Measurements from ENCODE around the gene SLC44A4.
A peak's percentile ranks its signal among the peaks of the same experiment; 100 is the strongest.

The SLC44A4 gene

DNA sequence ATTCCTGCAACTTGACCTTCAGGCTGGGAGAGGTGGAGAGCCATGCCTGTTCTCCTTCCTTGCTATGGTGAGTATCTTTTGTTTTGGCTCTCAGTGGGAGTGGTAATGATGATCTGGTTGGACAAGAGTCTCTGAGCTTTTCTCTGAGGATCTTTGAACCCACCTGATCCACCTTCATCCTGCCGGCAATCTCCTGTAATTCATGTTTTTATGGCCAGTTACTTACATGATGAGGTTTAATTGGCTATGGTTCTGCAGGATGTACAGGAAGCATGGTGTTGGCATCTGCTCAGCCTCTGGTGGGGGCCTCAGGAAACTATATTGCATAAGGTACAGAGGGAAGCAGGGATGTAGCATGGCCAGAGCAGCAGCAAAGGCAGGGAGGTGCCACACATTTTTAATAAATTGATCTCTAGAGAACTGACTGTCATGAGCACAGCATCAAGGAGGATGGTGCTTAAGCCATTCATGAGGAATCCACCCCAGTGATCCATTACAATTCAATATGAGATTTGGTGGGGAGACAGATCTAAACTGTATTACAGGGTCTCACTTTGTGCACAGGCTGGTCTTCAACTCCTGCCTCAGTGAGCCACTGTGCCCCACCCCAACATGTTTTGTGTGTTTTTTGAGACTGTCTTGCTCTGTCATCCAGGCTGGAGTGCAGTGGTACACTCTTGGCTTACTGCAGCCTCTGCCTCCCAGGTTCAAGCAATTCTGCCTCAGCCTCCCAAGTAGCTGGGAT lies 41.3 kb downstream of the SLC44A4 start:
- H3K9ac ChIP-seq (ENCODE audit: low read depth, low read length) = peak overlapping the region; percentile 81
- H3K4me2 ChIP-seq (ENCODE audit: insufficient read depth, low read length) = peak overlapping the region; percentile 88
- peaks cover 48% of the 10 kb centered on the region for H3K4me1 ChIP-seq (ENCODE audit: insufficient read depth, low read length)
- no peak overlapping the region for H2AFZ ChIP-seq (ENCODE audit: low read depth, low read length)
- no peaks in the 10 kb centered on the region for H3K27me3 ChIP-seq (ENCODE audit: insufficient read depth, low read length, poor library complexity)
- H3K27ac ChIP-seq (ENCODE audit: low read length) = peak overlapping the region; percentile 32
- TF ChIP-seq EZH2 (IDR thresholded peaks at IDR 0.05; ENCODE audit: borderline replicate concordance, low read depth, low read length, severe bottlenecking) = no peak
- TF ChIP-seq, protein P1, sequence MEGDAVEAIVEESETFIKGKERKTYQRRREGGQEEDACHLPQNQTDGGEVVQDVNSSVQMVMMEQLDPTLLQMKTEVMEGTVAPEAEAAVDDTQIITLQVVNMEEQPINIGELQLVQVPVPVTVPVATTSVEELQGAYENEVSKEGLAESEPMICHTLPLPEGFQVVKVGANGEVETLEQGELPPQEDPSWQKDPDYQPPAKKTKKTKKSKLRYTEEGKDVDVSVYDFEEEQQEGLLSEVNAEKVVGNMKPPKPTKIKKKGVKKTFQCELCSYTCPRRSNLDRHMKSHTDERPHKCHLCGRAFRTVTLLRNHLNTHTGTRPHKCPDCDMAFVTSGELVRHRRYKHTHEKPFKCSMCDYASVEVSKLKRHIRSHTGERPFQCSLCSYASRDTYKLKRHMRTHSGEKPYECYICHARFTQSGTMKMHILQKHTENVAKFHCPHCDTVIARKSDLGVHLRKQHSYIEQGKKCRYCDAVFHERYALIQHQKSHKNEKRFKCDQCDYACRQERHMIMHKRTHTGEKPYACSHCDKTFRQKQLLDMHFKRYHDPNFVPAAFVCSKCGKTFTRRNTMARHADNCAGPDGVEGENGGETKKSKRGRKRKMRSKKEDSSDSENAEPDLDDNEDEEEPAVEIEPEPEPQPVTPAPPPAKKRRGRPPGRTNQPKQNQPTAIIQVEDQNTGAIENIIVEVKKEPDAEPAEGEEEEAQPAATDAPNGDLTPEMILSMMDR (IDR thresholded peaks at IDR 0.05; ENCODE audit: borderline replicate concordance, extremely low read depth, low read length, poor library complexity, severe bottlenecking) = no peak
- peaks cover 65% of the 10 kb centered on the region for H3K79me2 ChIP-seq (ENCODE audit: insufficient read depth, low read length)
- peaks cover 53% of the 10 kb centered on the region for H3K36me3 ChIP-seq (ENCODE audit: insufficient read depth, low read length)
- peak overlapping the region; percentile 86 to 92; a peak in 3 of 4 replicates for H3K4me3 ChIP-seq (ENCODE audit: low read depth in 1 of 2, low read length in 2 of 2)
- DNase-seq = no peak
- no peak for ATAC-seq (ENCODE audit: insufficient read depth, low read depth)
- H4K20me1 ChIP-seq (ENCODE audit: insufficient read depth, low read length) = peaks cover 40% of the 10 kb centered on the region
- H3K9me3 ChIP-seq (ENCODE audit: insufficient read depth, low read length, severe bottlenecking) = no peaks in the 10 kb centered on the region

DNA sequence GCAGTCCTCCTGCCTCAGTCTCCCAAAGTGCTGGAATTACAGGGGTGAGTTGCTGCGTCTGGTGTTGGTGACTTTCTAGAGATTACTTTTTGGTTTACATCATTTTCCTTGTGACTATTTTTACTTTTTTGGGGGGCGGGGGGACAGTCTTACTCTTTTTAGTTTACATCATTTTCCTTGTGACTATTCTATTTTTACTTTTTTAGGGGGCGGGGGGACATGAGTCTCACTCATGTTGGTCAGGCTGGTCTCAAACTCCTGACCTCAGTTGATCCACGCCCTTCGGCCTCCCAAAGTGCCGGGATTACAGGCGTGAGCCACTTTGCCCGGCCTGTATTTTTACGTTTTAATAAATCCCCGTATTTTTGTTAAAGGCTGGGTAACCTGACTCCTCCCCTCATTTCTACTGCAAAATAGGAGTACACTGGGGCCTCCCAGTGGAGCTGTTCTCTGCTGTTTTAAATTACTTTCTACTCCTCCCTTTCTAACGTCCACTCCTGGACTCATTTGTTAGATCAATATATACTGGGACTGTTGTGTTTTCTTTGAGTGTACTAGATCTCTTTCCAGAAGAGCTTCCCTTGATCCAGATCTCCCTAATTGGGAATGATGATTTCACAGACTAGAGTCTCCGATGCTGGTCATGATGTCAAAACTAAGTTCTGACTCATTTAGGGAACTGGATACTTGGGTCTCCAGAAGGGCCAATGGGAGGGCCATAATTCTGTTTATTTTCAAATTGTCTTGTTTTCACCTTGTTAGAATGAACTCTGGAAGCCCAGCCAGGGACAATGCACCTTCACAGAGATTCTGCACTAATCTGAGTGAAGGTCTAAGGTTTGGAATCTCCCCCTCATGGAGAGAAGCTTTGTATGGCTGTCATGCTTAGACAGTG lies 42.1 kb downstream of the SLC44A4 start:
- TF ChIP-seq, protein P1 (IDR thresholded peaks at IDR 0.05; ENCODE audit: borderline replicate concordance, extremely low read depth, low read length, poor library complexity, severe bottlenecking) = no peak
- TF ChIP-seq EZH2 (IDR thresholded peaks at IDR 0.05; ENCODE audit: borderline replicate concordance, low read depth, low read length, severe bottlenecking) = no peak
- H2AFZ ChIP-seq (ENCODE audit: low read depth, low read length) = no peak overlapping the region
- peak overlapping the region; percentile 81 for H3K9ac ChIP-seq (ENCODE audit: low read depth, low read length)
- H3K4me1 ChIP-seq (ENCODE audit: insufficient read depth, low read length) = peaks cover 52% of the 10 kb centered on the region
- H4K20me1 ChIP-seq (ENCODE audit: insufficient read depth, low read length) = peaks cover 40% of the 10 kb centered on the region
- ATAC-seq (ENCODE audit: insufficient read depth, low read depth) = no peak
- H3K79me2 ChIP-seq (ENCODE audit: insufficient read depth, low read length) = peaks cover 67% of the 10 kb centered on the region
- H3K9me3 ChIP-seq (ENCODE audit: insufficient read depth, low read length, severe bottlenecking) = no peaks in the 10 kb centered on the region
- H3K4me2 ChIP-seq (ENCODE audit: insufficient read depth, low read length) = peak overlapping the region; percentile 88
- H3K4me3 ChIP-seq (ENCODE audit: low read depth in 1 of 2, low read length in 2 of 2) = peak overlapping the region; percentile 86 to 92; a peak in 3 of 4 replicates
- H3K36me3 ChIP-seq (ENCODE audit: insufficient read depth, low read length) = peaks cover 53% of the 10 kb centered on the region
- H3K27ac ChIP-seq (ENCODE audit: low read length) = peak overlapping the region; percentile 95
- DNase-seq = no peak
- no peaks in the 10 kb centered on the region for H3K27me3 ChIP-seq (ENCODE audit: insufficient read depth, low read length, poor library complexity)

DNA sequence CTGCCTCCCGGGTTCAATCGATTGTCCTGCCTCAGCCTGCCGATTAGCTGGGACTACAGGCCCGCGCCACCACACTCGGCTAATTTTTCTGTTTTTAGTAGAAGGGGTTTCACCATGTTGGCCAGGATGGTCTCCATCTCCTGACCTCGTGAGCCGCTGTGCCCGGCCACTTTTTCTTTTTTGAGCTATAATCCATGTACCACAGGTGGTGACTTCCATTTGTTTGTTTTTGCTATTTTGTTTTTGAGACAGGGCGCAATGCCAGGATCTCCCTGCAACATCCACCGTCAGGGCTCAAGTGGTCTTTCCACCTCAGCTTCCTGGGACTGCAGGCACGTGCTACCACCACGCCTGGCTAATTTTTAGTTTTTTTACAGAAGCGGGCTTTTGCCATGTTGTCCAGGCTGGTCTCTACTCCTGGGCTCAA lies 42.7 kb downstream of the SLC44A4 start:
- Histone ChIP-seq H3K27ac (ENCODE audit: low read length) (peak overlapping the region; percentile 95), H4K20me1 (ENCODE audit: insufficient read depth, low read length) (peaks cover 40% of the 10 kb centered on the region), H2AFZ (ENCODE audit: low read depth, low read length) (no peak overlapping the region), H3K4me2 (ENCODE audit: insufficient read depth, low read length) (peak overlapping the region; percentile 88), H3K4me3 (ENCODE audit: low read depth in 1 of 2, low read length in 2 of 2) (peak overlapping the region; percentile 86 to 92; a peak in 3 of 4 replicates), H3K4me1 (ENCODE audit: insufficient read depth, low read length) (peaks cover 58% of the 10 kb centered on the region), H3K9me3 (ENCODE audit: insufficient read depth, low read length, severe bottlenecking) (no peaks in the 10 kb centered on the region), H3K79me2 (ENCODE audit: insufficient read depth, low read length) (peaks cover 73% of the 10 kb centered on the region), H3K9ac (ENCODE audit: low read depth, low read length) (peak overlapping the region; percentile 81), H3K36me3 (ENCODE audit: insufficient read depth, low read length) (peaks cover 53% of the 10 kb centered on the region), H3K27me3 (ENCODE audit: insufficient read depth, low read length, poor library complexity) (no peaks in the 10 kb centered on the region)
- no peak for ATAC-seq (ENCODE audit: insufficient read depth, low read depth)
- no peak for DNase-seq
- TF ChIP-seq, protein P1 (IDR thresholded peaks at IDR 0.05; ENCODE audit: borderline replicate concordance, extremely low read depth, low read length, poor library complexity, severe bottlenecking) = no peak
- no peak for TF ChIP-seq EZH2 (IDR thresholded peaks at IDR 0.05; ENCODE audit: borderline replicate concordance, low read depth, low read length, severe bottlenecking)

Measured in DND-41 (cell line).